GM12873 (cell line): Measurements from ENCODE around the gene FABP3.

ENCODE experiments used
- TF ChIP-seq, protein P1 (sequence below): IDR thresholded peaks from 2 replicates; pipeline ENCODE4 v1.5.1; 2012; ENCODE audit warnings: low read depth, mild to moderate bottlenecking, moderate library complexity, low read length, control low read depth; ENCODE audit not compliant: insufficient read depth; ENCODE audit errors: missing control alignments

Gene FABP3

DNA sequence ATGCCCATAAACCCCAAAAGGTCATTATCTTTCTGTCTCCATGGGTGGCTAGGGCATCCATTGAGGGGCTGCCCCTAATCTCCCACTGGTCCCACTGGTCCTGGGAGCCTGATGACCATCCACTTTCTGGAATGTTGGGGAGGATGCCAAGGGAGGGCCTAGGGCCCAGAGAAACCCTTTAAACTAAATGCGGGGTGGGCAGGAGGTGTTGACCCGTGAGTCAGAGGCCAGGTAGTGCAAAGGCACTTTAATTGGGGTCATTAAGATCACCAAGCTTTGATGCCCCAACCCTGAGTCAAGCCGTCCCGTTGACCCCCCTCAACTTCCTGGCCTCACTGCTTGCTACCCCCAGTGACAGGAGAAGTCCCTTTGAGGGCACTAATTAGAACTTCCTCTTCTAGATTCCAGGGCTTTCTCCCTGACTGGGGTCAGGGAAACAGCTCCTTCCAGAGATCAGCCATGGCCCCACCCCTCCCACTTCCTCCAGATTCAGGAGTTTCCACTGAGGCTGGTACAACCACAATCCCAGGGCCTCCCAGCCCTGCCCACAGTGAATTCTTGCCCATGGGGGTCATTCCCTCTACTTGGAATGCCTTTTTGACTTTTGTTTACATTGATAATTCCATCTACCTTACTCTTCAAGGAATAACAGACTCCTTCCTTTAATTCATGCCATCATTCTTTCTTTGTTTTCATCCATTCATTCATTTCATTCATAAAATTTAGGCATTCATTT lies 24.7 kb upstream of the FABP3 start:
- TF ChIP-seq, protein P1, sequence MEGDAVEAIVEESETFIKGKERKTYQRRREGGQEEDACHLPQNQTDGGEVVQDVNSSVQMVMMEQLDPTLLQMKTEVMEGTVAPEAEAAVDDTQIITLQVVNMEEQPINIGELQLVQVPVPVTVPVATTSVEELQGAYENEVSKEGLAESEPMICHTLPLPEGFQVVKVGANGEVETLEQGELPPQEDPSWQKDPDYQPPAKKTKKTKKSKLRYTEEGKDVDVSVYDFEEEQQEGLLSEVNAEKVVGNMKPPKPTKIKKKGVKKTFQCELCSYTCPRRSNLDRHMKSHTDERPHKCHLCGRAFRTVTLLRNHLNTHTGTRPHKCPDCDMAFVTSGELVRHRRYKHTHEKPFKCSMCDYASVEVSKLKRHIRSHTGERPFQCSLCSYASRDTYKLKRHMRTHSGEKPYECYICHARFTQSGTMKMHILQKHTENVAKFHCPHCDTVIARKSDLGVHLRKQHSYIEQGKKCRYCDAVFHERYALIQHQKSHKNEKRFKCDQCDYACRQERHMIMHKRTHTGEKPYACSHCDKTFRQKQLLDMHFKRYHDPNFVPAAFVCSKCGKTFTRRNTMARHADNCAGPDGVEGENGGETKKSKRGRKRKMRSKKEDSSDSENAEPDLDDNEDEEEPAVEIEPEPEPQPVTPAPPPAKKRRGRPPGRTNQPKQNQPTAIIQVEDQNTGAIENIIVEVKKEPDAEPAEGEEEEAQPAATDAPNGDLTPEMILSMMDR: no peak

DNA sequence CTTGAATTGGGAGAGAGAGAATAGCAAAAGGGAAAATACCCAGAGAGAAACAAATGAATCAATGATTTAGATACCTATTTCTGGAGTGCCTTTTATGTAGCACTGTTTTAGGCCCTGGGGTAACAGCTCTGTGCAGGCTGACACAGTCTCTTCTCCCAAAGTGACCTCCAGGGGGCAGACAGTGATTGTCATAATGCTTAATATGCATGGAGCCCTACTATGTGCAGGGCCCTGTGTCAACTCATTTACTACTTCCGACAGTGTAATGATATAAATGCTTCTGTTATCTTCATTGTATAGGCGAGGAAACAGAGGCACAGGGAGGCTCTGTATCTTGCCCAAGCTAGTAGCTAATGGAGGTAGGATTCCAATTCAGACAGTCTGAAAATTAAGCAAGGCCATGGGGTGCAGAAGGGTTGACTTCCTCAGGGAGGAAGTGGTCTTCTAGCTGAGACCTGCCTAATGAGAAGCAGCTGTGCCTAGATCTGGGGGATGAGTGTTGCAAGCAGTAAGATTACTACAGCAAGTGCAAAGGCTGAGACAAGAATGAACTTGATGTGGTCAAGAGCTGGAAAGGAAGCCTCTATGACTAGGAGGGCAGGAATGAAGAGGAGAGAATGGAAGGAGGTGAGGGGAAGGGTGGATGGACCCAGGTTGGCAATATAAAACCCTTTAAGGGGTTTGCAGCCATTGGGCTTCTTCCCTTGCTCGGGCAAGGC lies 23.9 kb upstream of the FABP3 start:
- TF ChIP-seq, protein P1: peak; percentile 51

- TF ChIP-seq, protein P1: peak; percentile 87
Observed at GRCh38 chr1:31394584-31395193, 21.8 kb upstream of the FABP3 start.

GRCh38 chr1:31393463-31393862 lies 20.6 kb upstream of the FABP3 start:
- TF ChIP-seq, protein P1: no peak

GRCh38 chr1:31390071-31390470 lies 17.2 kb upstream of the FABP3 start:
- TF ChIP-seq, protein P1: no peak

DNA sequence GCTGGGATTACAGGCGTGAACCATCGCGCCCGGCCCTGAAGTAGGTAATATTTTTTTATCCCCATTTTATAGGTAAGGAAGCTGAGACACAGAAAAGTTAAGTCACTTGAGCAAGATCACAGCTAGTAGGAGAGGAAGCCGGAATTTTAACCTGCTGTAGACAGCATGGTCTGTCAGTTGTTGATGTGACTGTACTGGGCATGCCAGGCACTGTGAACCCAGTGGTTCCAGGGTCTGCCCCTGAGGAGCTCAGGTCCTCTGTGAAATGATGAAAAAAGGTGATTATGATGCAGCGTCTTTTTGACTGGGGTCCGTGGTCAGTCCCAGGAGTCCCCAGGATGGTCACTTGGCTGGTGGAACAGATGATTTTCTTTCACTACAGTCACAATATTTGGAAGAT lies 16.7 kb upstream of the FABP3 start:
- TF ChIP-seq, protein P1: no peak

DNA sequence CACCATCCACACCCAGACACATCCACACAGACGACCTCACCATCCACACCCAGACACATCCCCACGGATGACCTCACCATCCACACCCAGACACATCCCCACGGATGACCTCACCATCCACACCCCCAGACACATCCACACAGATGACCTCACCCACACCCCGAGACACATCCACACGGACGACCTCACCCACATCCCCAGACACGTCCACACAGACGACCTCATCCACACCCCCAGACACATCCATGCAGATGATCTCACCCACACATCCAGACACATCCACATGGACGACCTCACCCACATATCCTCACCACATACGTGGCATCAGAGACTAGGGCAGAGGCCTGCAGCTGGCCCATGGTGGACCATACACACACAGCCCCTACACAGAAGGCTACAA lies 14.7 kb upstream of the FABP3 start:
- TF ChIP-seq, protein P1: no peak
